NCI-H2081 (cell line): ENCODE results near the gene GPRASP3.

Experiments
- DNase-seq, 2 experiments: peaks; one replicate each; lab custom pipeline; 2025; lab: John Stamatoyannopoulos, UW

The GPRASP3 gene

GRCh38 chrX:102765217-102765616 lies 44.7 kb downstream of the GPRASP3 start:
- no peak for DNase-seq

- DNase-seq = no peak
Observed at GRCh38 chrX:102765809-102766208, 45.3 kb downstream of the GPRASP3 start.

- no peak for DNase-seq
Observed at GRCh38 chrX:102767287-102767686, 46.7 kb downstream of the GPRASP3 start.

- DNase-seq = peak; percentile 90 to 97
Observed at GRCh38 chrX:102768987-102769761, 48.6 kb downstream of the GPRASP3 start.
